ENCODE results near the gene DCTN3. TPM values are rescaled to one million over a fixed set of nuclear protein-coding genes. Genes with fewer than 3 reads are reported as not detected.

The DCTN3 gene
- total RNA-seq, 1 experiment from 2014 or later = 110 TPM

GRCh38 chr9:34637356-34638137, 17.3 kb upstream of the DCTN3 start, which contains the start of gene SIGMAR1:
TSS of gene SIGMAR1 (minus strand) at chr9:34637787. CDS start at chr9:34637697, 90 bp downstream.
- H3K27ac ChIP-seq = 0 out of 2 replicates have a peak within 1 kb of the TSS, but pooled peaks have one; percentile 6
- H3K4me3 ChIP-seq = peak within 1 kb of the TSS; percentile 65
- H3K27me3 ChIP-seq (replicated peaks) = no peaks in the 10 kb centered on the region
- H3K36me3 ChIP-seq = no peaks in the 10 kb centered on the region
- no peaks in the 10 kb centered on the region for H3K9me3 ChIP-seq (replicated peaks)
- H3K4me1 ChIP-seq (replicated peaks) = peaks cover 15% of the 10 kb centered on the region
- DNase-seq (ENCODE audit: low read depth in 1 of 2, low spot score in 2 of 2) = peak; percentile 85

- no peaks in the 10 kb centered on the region for H3K27me3 ChIP-seq (replicated peaks)
- H3K36me3 ChIP-seq = no peaks in the 10 kb centered on the region
- H3K27ac ChIP-seq = no peak overlapping the region
- no peaks in the 10 kb centered on the region for H3K9me3 ChIP-seq (replicated peaks)
- H3K4me1 ChIP-seq (replicated peaks) = peaks cover 15% of the 10 kb centered on the region
- DNase-seq (ENCODE audit: low read depth in 1 of 2, low spot score in 2 of 2) = no peak
- H3K4me3 ChIP-seq = peak overlapping the region; percentile 65
Measured at GRCh38 chr9:34636791-34637355, 16.6 kb upstream of the DCTN3 start.

- H3K9me3 ChIP-seq (replicated peaks) = no peaks in the 10 kb centered on the region
- H3K27me3 ChIP-seq (replicated peaks) = no peaks in the 10 kb centered on the region
- H3K4me3 ChIP-seq = no peak overlapping the region
- DNase-seq (ENCODE audit: low read depth in 1 of 2, low spot score in 2 of 2) = no peak
- no peak overlapping the region for H3K27ac ChIP-seq
- H3K36me3 ChIP-seq = no peaks in the 10 kb centered on the region
- peaks cover 15% of the 10 kb centered on the region for H3K4me1 ChIP-seq (replicated peaks)
Measured at GRCh38 chr9:34635556-34635955, 15.3 kb upstream of the DCTN3 start.

DNA sequence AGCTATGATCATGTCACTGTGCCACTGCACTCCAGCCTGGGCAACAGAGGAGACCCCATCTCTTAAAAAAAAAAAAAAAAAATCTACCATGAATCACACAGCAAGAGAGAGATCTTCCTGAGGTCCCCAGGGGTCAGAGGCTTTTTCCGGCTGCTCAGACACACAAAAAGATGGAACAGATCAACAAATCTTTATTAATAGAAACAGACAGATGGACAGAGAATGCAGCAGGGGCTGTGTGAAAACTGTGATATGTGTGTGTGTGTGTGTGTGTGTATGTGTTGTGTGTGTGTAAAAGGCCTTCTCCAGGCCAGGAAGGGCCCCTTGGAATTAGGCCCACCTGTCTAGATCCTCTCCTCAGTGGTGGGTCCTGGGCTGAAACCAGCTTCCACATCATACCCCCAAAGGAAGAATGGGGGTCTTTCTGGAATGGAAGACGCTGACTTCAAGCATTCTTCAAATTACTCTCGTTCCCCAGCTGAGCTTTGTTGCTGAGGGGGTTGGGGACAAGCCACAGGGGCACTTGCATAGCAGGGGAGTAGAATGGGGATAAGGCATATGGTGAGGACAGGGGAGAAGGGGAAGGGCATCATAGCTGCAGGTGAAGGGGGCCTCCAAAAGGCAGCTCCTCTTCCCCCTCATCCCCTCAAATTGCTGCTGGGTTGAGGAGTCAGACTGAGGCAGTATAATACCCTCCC, 14.4 kb upstream of the DCTN3 start:
- Histone ChIP-seq H3K27me3 (replicated peaks) (no peaks in the 10 kb centered on the region), H3K36me3 (no peaks in the 10 kb centered on the region), H3K27ac (no peak overlapping the region), H3K4me1 (replicated peaks) (peaks cover 15% of the 10 kb centered on the region), H3K9me3 (replicated peaks) (no peaks in the 10 kb centered on the region), H3K4me3 (no peak overlapping the region)
- no peak for DNase-seq (ENCODE audit: low read depth in 1 of 2, low spot score in 2 of 2)

GRCh38 chr9:34633851-34634550, 13.7 kb upstream of the DCTN3 start:
- Histone ChIP-seq H3K9me3 (replicated peaks) (no peaks in the 10 kb centered on the region), H3K4me1 (replicated peaks) (peaks cover 15% of the 10 kb centered on the region), H3K36me3 (no peaks in the 10 kb centered on the region), H3K27me3 (replicated peaks) (peaks cover 7% of the 10 kb centered on the region; the same call in 1 of the 2 replicates), H3K27ac (no peak overlapping the region), H3K4me3 (no peak overlapping the region)
- DNase-seq (ENCODE audit: low read depth in 1 of 2, low spot score in 2 of 2) = peak; percentile 26 to 48

- Histone ChIP-seq H3K4me3 (no peak overlapping the region), H3K9me3 (replicated peaks) (no peaks in the 10 kb centered on the region), H3K4me1 (replicated peaks) (peaks cover 15% of the 10 kb centered on the region), H3K27ac (no peak overlapping the region), H3K27me3 (replicated peaks) (peaks cover 15% of the 10 kb centered on the region; the same call in 1 of the 2 replicates), H3K36me3 (no peaks in the 10 kb centered on the region)
- DNase-seq (ENCODE audit: low read depth in 1 of 2, low spot score in 2 of 2) = no peak
Measured at GRCh38 chr9:34633166-34633565, 12.9 kb upstream of the DCTN3 start.

DNA sequence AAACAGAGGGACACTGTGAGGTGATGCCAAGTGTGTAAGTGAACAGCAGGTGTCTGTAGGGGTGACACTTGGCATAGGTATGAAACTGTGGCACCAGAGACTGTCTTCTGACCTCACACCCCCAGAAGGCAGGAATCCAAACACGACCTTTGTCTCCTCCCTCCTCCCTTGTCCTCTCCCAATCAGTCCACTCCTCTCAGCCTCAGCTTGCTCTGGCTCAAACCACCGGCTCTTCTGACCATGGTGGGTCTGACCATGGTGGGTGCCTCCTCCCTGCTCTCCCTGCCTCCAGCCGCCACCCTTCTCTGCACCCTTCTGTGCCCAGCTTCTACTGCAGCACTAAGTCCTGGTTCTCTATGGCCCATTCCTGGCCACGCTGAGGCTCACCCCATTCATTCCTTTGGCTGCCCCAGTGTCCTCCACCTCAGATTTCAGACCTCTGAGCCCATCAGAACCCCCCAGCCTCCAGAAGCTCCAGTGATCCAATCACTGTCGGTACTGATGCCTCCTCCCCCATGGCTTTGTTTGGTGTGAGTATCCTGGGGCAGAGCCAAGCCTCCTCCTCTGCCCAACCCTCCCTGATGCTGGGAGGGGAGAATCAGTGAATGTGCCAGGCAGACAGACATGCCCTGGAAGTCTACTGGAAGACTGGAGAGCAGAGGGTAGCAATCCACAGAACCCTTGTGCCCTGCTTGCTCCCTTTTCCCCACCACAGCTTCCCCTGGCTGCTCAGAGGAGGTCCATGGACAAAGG, 10.3 kb upstream of the DCTN3 start:
- peaks cover 27% of the 10 kb centered on the region for H3K27me3 ChIP-seq (replicated peaks)
- H3K4me3 ChIP-seq = no peak overlapping the region
- H3K4me1 ChIP-seq (replicated peaks) = 0 out of 2 replicates have a peak, but pooled peaks cover 3% of the 10 kb centered on the region
- no peak overlapping the region for H3K27ac ChIP-seq
- no peak for DNase-seq (ENCODE audit: low read depth in 1 of 2, low spot score in 2 of 2)
- no peaks in the 10 kb centered on the region for H3K9me3 ChIP-seq (replicated peaks)
- H3K36me3 ChIP-seq = no peaks in the 10 kb centered on the region

- no peak overlapping the region for H3K4me3 ChIP-seq
- 0 out of 2 replicates have a peak, but pooled peaks cover 3% of the 10 kb centered on the region for H3K4me1 ChIP-seq (replicated peaks)
- no peaks in the 10 kb centered on the region for H3K36me3 ChIP-seq
- H3K9me3 ChIP-seq (replicated peaks) = no peaks in the 10 kb centered on the region
- no peak for DNase-seq (ENCODE audit: low read depth in 1 of 2, low spot score in 2 of 2)
- H3K27me3 ChIP-seq (replicated peaks) = peaks cover 27% of the 10 kb centered on the region
- H3K27ac ChIP-seq = no peak overlapping the region
Measured at GRCh38 chr9:34629491-34629808, 9.2 kb upstream of the DCTN3 start.

DNA sequence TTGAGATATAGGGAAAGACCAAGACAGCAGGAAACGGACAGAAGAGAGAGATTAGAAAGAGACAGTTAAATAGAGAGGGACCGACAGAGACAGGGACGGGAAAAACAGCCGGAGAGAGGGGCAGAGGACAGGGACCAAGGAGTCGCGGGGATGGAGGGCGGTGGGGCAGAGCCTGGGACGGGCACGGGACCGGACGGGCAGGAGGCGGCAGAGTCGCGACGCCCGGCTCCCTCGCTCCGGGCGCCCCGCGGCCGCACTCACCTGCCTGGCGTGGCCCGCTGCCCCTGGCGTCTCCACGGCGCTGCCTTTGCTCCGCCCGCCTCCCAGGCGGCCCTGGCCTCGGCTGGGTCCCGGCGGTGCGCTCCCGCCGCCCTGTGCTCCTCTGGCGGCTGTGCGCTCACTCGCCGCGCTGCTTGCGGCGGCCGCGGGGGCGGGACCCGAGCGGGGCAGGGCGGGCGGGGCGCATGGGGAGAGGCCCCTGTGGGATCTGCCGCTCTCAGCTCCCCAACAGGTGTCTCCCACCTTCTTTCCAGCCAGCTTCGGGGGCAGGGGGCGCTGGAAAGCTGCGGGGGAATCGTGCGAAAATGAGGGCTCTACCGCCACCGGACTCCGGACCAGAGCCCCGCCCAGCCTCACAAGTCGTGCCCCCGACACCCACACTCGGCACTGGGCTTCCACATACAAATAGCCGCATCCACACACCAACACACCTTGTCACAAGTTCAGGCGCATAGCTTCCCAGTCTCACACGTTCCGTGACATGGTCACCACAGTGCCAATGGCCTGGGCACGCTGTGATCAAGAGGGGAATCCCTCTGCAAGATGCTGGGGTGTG, 8.6 kb upstream of the DCTN3 start, which contains the start of gene ARID3C:
Gene ARID3C, minus strand, starts transcription at position 411 of the 835 bp plus-strand sequence. CDS start 1,052 bp downstream, outside the sequence.
- no peak within 1 kb of the TSS for H3K4me3 ChIP-seq
- H3K4me1 ChIP-seq (replicated peaks) = 0 out of 2 replicates have a peak, but pooled peaks cover 3% of the 10 kb centered on the region
- H3K27ac ChIP-seq = no peak within 1 kb of the TSS
- DNase-seq (ENCODE audit: low read depth in 1 of 2, low spot score in 2 of 2) = no peak
- H3K27me3 ChIP-seq (replicated peaks) = peaks cover 27% of the 10 kb centered on the region
- no peaks in the 10 kb centered on the region for H3K9me3 ChIP-seq (replicated peaks)
- no peaks in the 10 kb centered on the region for H3K36me3 ChIP-seq

GRCh38 chr9:34627716-34628655, 7.7 kb upstream of the DCTN3 start:
- Histone ChIP-seq H3K4me3 (no peak overlapping the region), H3K4me1 (replicated peaks) (0 out of 2 replicates have a peak, but pooled peaks cover 3% of the 10 kb centered on the region), H3K36me3 (no peaks in the 10 kb centered on the region), H3K27ac (no peak overlapping the region), H3K9me3 (replicated peaks) (no peaks in the 10 kb centered on the region), H3K27me3 (replicated peaks) (peaks cover 27% of the 10 kb centered on the region)
- no peak for DNase-seq (ENCODE audit: low read depth in 1 of 2, low spot score in 2 of 2)

DNA sequence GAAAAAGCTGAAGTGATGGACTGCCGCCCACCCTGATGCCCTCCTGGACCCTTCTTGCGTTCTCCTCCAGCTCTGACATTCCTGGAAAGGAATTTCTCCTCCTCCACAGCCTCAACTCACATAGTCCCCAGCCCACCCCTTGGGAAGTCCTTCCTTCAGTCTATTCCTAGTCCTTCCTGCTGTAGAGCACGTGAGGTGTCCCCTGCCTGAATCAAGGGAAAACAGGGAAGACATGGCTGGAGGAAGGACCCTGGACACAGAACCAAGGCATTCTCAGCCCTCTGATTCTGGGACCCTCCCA, 4.8 kb upstream of the DCTN3 start:
- H3K36me3 ChIP-seq = peaks cover 1% of the 10 kb centered on the region; the same call in 1 of the 2 replicates
- H3K27me3 ChIP-seq (replicated peaks) = peaks cover 27% of the 10 kb centered on the region
- H3K9me3 ChIP-seq (replicated peaks) = no peaks in the 10 kb centered on the region
- H3K27ac ChIP-seq = no peak overlapping the region
- DNase-seq (ENCODE audit: low read depth in 1 of 2, low spot score in 2 of 2) = no peak
- 0 out of 2 replicates have a peak, but pooled peaks cover 3% of the 10 kb centered on the region for H3K4me1 ChIP-seq (replicated peaks)
- no peak overlapping the region for H3K4me3 ChIP-seq

All from SJSA1 (cell line).